ENCODE measurements around the gene CHD6. TPM values are rescaled to one million over a fixed set of nuclear protein-coding genes. Genes with fewer than 3 reads are reported as not detected.

The CHD6 gene
- total and polyA plus RNA-seq, 4 donors = 3.3 to 23.4 (median 18.2) TPM

GRCh38 chr20:41367956-41368355 lies 250.2 kb downstream of the CHD6 start:
- no peak overlapping the region for H3K9ac ChIP-seq (ENCODE audit: low read depth in 1 of 2, low read length in 2 of 2)
- H3K4me1 ChIP-seq (ENCODE audit: control insufficient read depth in 4 of 4, insufficient read depth in 4 of 4, low read length in 3 of 4) = peaks cover 0 to 12% (median 7%) of the 10 kb centered on the region in 4 donors
- H3K27me3 ChIP-seq (ENCODE audit: control insufficient read depth in 4 of 4, insufficient read depth in 4 of 4, low read length in 3 of 4) = peaks cover 0 to 18% (median 6%) of the 10 kb centered on the region in 4 donors
- no peaks in the 10 kb centered on the region for H3K9me3 ChIP-seq (ENCODE audit: control insufficient read depth in 4 of 4, low read length in 3 of 4)
- no peaks in the 10 kb centered on the region for H3K36me3 ChIP-seq (ENCODE audit: control insufficient read depth in 4 of 4, insufficient read depth in 3 of 4, low read depth in 1 of 4, low read length in 3 of 4)
- no peak for DNase-seq (ENCODE audit: low spot score)
- H3K4me3 ChIP-seq (ENCODE audit: low read depth in 1 of 3, low read length in 3 of 3) = no peak overlapping the region
- TF ChIP-seq, protein P1, sequence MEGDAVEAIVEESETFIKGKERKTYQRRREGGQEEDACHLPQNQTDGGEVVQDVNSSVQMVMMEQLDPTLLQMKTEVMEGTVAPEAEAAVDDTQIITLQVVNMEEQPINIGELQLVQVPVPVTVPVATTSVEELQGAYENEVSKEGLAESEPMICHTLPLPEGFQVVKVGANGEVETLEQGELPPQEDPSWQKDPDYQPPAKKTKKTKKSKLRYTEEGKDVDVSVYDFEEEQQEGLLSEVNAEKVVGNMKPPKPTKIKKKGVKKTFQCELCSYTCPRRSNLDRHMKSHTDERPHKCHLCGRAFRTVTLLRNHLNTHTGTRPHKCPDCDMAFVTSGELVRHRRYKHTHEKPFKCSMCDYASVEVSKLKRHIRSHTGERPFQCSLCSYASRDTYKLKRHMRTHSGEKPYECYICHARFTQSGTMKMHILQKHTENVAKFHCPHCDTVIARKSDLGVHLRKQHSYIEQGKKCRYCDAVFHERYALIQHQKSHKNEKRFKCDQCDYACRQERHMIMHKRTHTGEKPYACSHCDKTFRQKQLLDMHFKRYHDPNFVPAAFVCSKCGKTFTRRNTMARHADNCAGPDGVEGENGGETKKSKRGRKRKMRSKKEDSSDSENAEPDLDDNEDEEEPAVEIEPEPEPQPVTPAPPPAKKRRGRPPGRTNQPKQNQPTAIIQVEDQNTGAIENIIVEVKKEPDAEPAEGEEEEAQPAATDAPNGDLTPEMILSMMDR (IDR thresholded peaks at IDR 0.05; ENCODE audit: low read depth, low read length, missing input control) = no peak
- TF ChIP-seq, protein P2, sequence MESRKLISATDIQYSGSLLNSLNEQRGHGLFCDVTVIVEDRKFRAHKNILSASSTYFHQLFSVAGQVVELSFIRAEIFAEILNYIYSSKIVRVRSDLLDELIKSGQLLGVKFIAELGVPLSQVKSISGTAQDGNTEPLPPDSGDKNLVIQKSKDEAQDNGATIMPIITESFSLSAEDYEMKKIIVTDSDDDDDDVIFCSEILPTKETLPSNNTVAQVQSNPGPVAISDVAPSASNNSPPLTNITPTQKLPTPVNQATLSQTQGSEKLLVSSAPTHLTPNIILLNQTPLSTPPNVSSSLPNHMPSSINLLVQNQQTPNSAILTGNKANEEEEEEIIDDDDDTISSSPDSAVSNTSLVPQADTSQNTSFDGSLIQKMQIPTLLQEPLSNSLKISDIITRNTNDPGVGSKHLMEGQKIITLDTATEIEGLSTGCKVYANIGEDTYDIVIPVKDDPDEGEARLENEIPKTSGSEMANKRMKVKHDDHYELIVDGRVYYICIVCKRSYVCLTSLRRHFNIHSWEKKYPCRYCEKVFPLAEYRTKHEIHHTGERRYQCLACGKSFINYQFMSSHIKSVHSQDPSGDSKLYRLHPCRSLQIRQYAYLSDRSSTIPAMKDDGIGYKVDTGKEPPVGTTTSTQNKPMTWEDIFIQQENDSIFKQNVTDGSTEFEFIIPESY (IDR thresholded peaks at IDR 0.05) = no peak
- TF ChIP-seq REST (IDR thresholded peaks at IDR 0.05) = no peak
- TF ChIP-seq RAD21 (IDR thresholded peaks at IDR 0.05) = no peak
- TF ChIP-seq EGR1 (IDR thresholded peaks at IDR 0.05; ENCODE audit: low read depth in 2 of 2) = no peak
- no peak for TF ChIP-seq FOXA1 (IDR thresholded peaks at IDR 0.05)
- no peak for TF ChIP-seq HNF4A (conservative IDR thresholded peaks at IDR 0.05)
- no peak for TF ChIP-seq JUND (IDR thresholded peaks at IDR 0.05)
- TF ChIP-seq HNF4G (IDR thresholded peaks at IDR 0.05) = no peak
- H3K27ac ChIP-seq (ENCODE audit: low read depth in 1 of 2, low read length in 2 of 2) = no peak overlapping the region
- WGBS = 90% methylated on average over 3 of the region's 3 CpGs

GRCh38 chr20:41367393-41367695 lies 250.8 kb downstream of the CHD6 start:
- H3K27me3 ChIP-seq (ENCODE audit: control insufficient read depth in 4 of 4, insufficient read depth in 4 of 4, low read length in 3 of 4) = peaks cover 0 to 18% (median 6%) of the 10 kb centered on the region in 4 donors
- H3K4me3 ChIP-seq (ENCODE audit: low read depth in 1 of 3, low read length in 3 of 3) = no peak overlapping the region
- TF ChIP-seq, protein P3, sequence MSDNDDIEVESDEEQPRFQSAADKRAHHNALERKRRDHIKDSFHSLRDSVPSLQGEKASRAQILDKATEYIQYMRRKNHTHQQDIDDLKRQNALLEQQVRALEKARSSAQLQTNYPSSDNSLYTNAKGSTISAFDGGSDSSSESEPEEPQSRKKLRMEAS (IDR thresholded peaks at IDR 0.05) = no peak
- no peak overlapping the region for H3K9ac ChIP-seq (ENCODE audit: low read depth in 1 of 2, low read length in 2 of 2)
- H3K4me1 ChIP-seq (ENCODE audit: control insufficient read depth in 4 of 4, insufficient read depth in 4 of 4, low read length in 3 of 4) = peaks cover 0 to 12% (median 7%) of the 10 kb centered on the region in 4 donors
- no peaks in the 10 kb centered on the region for H3K9me3 ChIP-seq (ENCODE audit: control insufficient read depth in 4 of 4, low read length in 3 of 4)
- no peaks in the 10 kb centered on the region for H3K36me3 ChIP-seq (ENCODE audit: control insufficient read depth in 4 of 4, insufficient read depth in 3 of 4, low read depth in 1 of 4, low read length in 3 of 4)
- H3K27ac ChIP-seq (ENCODE audit: low read depth in 1 of 2, low read length in 2 of 2) = no peak overlapping the region
- WGBS = 51% methylated on average over 13 of the region's 13 CpGs
- DNase-seq (ENCODE audit: low spot score) = no peak

Data from liver (tissue), 9 donors.